Measurements from ENCODE around the gene DYNLRB1.

DNA sequence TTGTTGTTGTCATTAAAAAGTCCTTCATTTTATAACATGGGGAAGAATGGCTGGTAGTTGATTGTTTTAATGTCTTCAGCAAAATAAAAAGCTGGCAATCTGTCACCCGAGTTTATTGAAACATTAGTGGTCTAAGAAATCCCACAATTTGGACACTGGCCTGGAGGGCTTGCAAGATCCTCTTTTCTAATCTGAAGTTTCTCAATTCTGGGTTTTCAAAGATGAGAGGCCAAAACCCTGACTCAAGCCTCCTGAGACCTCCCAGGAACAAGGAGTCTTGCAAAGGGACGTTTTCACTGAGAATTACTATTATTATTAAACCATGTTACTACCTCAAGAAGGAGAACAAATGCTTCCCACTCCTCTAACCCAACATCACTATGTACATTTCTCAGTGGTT, 61.8 kb downstream of the DYNLRB1 start:
- TF ChIP-seq POLR2A (IDR thresholded peaks at IDR 0.05): no peak
- TF ChIP-seq, protein P1, sequence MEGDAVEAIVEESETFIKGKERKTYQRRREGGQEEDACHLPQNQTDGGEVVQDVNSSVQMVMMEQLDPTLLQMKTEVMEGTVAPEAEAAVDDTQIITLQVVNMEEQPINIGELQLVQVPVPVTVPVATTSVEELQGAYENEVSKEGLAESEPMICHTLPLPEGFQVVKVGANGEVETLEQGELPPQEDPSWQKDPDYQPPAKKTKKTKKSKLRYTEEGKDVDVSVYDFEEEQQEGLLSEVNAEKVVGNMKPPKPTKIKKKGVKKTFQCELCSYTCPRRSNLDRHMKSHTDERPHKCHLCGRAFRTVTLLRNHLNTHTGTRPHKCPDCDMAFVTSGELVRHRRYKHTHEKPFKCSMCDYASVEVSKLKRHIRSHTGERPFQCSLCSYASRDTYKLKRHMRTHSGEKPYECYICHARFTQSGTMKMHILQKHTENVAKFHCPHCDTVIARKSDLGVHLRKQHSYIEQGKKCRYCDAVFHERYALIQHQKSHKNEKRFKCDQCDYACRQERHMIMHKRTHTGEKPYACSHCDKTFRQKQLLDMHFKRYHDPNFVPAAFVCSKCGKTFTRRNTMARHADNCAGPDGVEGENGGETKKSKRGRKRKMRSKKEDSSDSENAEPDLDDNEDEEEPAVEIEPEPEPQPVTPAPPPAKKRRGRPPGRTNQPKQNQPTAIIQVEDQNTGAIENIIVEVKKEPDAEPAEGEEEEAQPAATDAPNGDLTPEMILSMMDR (IDR thresholded peaks at IDR 0.05): no peak

Data from vagina (tissue), 2 donors.